ACHN (cell line): ENCODE data around the gene SRGAP1.
A peak's percentile ranks its signal among the peaks of the same experiment; 100 is the strongest.

Experiments
- DNase-seq: peaks from one replicate; pipeline ENCODE4 v3.0.0-alpha.2; 2015
- in situ Hi-C: cut with HindIII; loops from 2 replicates; pipeline ENCODE4 v1.10.0; 2017; ENCODE audit warnings: low sequenced_read_pairs, low pct_ligation_motif_present, low pct_unique_long_range_greater_than_20kb

Gene SRGAP1

DNA sequence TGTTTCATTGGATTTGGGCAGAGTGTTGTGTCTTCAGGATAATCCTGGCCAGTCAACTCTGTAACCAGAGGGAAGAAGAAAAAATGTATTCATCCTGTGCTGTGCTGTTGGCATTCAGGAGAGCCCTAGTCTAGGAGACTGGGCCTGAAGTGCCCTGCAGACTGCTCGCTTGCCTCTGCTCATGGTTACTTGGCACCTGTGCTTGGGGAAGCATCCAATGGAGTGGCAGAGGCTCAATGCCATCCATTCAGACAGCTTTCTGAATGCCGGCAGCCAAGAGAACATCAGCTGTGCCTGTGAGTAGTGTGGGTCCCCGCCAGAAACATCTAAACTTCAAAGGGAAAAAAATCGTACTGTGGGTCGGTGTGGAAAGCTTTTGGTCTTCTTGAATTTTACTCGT is 124.2 kb downstream of the SRGAP1 start:
- in situ Hi-C loops, result no loop called here
- no peak for DNase-seq

- no peak for DNase-seq
- in situ Hi-C loops, result no loop called here
Observed at GRCh38 chr12:63976902-63977395, 132.4 kb downstream of the SRGAP1 start.

- no peak for DNase-seq
- in situ Hi-C loops, result no loop called here
Observed at GRCh38 chr12:63977441-63977840, 132.9 kb downstream of the SRGAP1 start.

DNA sequence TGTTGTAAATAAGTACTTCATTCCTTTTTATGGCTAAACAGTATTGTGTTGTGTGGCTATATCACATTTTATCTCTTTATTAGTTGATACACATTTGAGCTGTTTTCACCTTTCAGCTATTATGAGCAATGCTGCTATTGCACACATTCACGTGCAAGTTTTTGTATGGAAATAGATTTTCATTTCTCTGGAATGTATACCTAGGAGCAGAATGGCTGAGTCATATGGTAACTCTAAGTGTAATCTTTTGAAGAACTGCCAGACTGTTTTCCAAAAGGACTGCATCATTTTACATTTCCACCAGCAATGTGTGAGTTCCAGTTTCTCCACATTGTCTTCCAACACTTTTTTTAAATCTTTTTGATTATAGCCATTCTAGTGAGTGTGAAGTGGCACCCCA is 134.0 kb downstream of the SRGAP1 start:
- DNase-seq, result peak; percentile 66
- in situ Hi-C loops, result no loop called here

- in situ Hi-C loops, result no loop called here
- DNase-seq, result peak; percentile 33
Observed at GRCh38 chr12:63980211-63980610, 135.7 kb downstream of the SRGAP1 start.

- in situ Hi-C loops, result no loop called here
- DNase-seq, result no peak
Observed at GRCh38 chr12:63981343-63981742, 136.8 kb downstream of the SRGAP1 start.

DNA sequence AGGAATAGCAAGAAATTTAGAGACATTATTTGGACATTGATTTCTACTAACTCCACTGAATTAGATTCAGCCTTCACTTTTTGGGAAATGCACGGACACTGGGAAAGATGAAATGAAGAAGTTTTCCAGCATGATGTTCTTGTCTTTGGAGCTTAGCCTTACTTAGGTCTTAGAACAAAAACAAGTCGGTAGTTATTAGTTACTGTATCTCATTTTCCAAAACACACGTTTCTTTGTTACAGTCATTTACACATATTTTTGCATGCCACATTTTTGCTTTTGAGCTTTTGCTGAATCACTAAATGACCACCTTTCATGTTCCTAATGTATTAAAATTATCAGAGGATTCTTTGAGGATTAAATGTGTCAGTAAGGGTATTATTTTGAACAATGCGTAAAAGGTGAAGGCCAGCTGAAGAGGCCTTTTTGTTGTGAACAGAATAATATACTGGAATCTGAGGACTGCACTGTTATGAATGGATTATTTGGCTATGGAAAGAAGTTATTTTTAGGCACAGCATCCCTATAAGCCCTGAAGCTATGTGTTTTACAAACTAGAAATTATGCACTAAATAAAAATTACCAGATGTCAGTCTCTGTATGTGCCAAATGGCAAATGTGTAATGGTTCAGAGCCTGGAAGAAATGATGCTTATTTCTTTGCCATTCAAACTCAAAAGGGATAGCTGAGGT is 138.2 kb downstream of the SRGAP1 start:
- no peak for DNase-seq
- in situ Hi-C loops, result no loop called here

GRCh38 chr12:63985456-63985855 is 141.0 kb downstream of the SRGAP1 start:
- no peak for DNase-seq
- in situ Hi-C loops, result no loop called here

- in situ Hi-C loops, result no loop called here
- DNase-seq, result no peak
Observed at GRCh38 chr12:63985945-63986344, 141.4 kb downstream of the SRGAP1 start.

GRCh38 chr12:63989301-63989845 is 144.9 kb downstream of the SRGAP1 start:
- in situ Hi-C loops, result no loop called here
- peak; percentile 74 for DNase-seq

- DNase-seq, result no peak
- in situ Hi-C loops, result no loop called here
Observed at GRCh38 chr12:63990828-63991547, 146.5 kb downstream of the SRGAP1 start.

- DNase-seq, result no peak
Observed at GRCh38 chr12:63994704-63995103, 150.2 kb downstream of the SRGAP1 start.

DNA sequence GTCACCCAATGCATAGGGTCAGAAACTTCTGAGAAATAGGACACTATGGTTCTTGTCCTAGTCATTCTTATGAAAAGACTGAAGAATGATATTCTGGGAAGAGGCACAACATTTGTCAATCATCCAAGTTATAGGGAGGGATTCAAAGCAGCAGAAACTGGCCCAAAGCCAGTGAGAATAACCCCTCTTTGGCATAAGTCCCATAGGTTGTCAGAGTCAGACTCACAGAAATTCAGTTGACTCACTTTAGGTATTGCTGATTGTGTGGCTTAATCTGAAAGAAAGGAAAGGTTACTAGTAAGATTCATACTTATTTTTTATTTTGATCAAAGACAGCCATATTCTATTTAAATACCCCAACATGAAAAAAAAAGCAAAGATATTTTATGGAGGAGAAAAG is 151.0 kb downstream of the SRGAP1 start:
- peak; percentile 37 for DNase-seq
- in situ Hi-C loops, result no loop called here

More at GRCh38 chr12:63994704-63995103, 150.2 kb downstream of the SRGAP1 start:
- in situ Hi-C loops, result no loop called here

DNA sequence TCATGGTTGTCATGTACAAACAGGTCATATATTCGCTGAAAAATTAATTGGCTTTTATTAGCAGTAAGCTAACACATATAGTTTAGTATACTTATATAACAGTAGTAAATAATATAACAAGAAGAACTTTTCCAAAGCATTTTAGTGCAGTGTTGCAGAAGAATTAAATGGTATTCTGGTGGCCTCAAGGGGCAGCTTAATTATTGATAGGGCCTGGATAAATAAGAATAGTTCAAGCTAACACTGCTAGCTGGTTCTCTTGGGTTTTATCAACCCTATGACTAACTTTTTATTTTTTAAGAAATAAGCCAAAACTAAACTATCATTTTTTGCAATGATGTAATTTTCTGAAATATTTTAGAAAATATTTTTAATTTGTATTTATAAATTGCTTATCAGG is 152.1 kb downstream of the SRGAP1 start:
- DNase-seq, result peak; percentile 29
- in situ Hi-C loops, result no loop called here

- no peak for DNase-seq
- in situ Hi-C loops, result no loop called here
Observed at GRCh38 chr12:63997198-63997597, 152.7 kb downstream of the SRGAP1 start.

DNA sequence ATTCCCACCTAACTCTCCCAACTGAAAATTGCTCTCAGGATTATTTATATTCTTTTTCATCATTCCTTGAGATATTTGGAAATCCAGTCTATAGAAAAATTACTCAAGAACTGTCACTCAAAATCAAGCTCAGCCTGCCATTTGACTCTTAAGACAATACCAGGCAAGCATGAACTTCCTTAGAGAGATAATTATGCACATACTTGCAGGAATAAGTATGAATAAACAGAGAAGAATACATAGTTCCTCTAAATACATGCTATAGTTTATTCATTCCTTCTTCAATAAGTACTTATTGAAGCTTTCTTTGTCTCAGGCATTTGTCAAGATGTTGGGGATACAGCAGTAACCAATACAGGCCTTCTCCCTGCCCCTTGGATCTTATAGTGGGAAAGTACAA is 154.1 kb downstream of the SRGAP1 start:
- in situ Hi-C loops, result no loop called here
- DNase-seq, result no peak

DNA sequence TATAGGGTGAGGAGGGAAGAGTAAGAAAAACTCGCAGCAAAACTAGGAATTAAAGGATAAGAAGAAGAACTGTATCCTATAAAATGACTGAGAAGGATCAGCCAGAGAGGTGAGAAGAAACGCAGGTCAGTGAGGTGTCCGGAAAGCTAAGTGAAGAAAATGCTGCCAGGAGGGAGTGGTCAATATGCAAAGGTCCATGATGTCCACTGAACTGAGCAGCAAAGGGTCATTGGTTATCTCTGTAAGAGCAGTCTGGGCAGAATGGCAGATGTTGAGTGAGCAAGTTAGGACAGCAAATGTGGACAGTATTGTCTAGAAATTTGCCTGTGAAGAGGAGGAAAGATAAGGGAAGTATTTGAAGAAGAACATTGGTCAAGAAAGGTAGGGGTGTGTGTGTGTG is 155.4 kb downstream of the SRGAP1 start:
- in situ Hi-C loops, result no loop called here

GRCh38 chr12:64001439-64001838 is 156.9 kb downstream of the SRGAP1 start:
- DNase-seq, result no peak
- in situ Hi-C loops, result no loop called here

More for the DNA sequence above, 155.4 kb downstream of the SRGAP1 start:
- no peak for DNase-seq

- DNase-seq, result no peak
- in situ Hi-C loops, result no loop called here
Observed at GRCh38 chr12:64004641-64005040, 160.1 kb downstream of the SRGAP1 start.
